ENCODE measurements around the gene FGF19. TPM values are rescaled to one million over a fixed set of nuclear protein-coding genes. Genes with fewer than 3 reads are reported as not detected.

FGF19 gene
- total RNA-seq, 1 donor from 2014 or later = not detected

DNA sequence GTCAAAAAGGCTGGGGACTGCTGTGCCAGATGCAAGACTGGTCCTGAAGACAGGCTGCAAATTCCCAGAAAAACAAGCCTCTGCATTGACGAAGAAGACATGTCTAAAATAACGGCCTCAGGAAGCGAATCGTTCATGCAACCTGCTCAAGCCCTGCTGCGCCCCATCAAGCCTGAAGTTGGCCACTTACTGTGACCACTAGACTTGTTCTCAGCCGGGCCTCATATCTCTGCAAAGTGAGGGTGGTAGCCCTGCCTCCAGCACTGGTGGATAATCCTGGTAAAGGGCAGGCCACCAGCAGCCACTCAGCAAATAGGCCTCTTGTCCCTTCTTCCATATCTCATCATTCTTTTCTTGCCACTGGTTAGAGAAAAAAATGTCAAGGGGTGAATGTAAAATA lies 40.5 kb downstream of the FGF19 start:
- H3K27me3 ChIP-seq (ENCODE audit: low read depth) = no peaks in the 10 kb centered on the region
- H3K9me3 ChIP-seq (replicated peaks) = no peaks in the 10 kb centered on the region
- no peak overlapping the region for H3K27ac ChIP-seq (replicated peaks)
- DNase-seq = no peak
- H3K4me3 ChIP-seq = no peak overlapping the region
- H3K36me3 ChIP-seq = peaks cover 59% of the 10 kb centered on the region
- intact Hi-C loops (cut with micrococcal nuclease) = no loop called here
- H3K4me1 ChIP-seq = peaks cover 6% of the 10 kb centered on the region
- TF ChIP-seq, protein P1, sequence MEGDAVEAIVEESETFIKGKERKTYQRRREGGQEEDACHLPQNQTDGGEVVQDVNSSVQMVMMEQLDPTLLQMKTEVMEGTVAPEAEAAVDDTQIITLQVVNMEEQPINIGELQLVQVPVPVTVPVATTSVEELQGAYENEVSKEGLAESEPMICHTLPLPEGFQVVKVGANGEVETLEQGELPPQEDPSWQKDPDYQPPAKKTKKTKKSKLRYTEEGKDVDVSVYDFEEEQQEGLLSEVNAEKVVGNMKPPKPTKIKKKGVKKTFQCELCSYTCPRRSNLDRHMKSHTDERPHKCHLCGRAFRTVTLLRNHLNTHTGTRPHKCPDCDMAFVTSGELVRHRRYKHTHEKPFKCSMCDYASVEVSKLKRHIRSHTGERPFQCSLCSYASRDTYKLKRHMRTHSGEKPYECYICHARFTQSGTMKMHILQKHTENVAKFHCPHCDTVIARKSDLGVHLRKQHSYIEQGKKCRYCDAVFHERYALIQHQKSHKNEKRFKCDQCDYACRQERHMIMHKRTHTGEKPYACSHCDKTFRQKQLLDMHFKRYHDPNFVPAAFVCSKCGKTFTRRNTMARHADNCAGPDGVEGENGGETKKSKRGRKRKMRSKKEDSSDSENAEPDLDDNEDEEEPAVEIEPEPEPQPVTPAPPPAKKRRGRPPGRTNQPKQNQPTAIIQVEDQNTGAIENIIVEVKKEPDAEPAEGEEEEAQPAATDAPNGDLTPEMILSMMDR (IDR thresholded peaks at IDR 0.05; ENCODE audit: borderline replicate concordance) = no peak

DNA sequence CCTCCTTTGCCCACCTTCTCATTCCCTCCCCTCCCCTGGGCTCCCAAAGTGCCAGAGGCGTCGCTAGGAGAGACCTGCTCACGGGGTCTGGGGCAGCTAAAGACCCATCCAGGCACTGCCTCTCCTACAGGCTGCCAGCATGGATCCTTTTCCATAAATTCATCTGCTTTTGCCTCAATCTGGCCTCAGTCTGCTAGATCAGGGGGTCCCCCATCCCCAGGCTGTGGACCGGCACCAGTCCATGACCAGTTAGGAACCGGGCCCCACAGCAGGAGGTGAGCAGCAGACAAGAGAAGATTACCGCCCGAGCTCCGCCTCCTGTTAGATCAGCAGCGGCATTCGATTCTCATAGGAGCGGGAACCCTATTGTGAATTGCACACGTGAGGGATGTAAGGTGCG lies 41.0 kb downstream of the FGF19 start:
- Histone ChIP-seq H3K36me3 (peaks cover 54% of the 10 kb centered on the region), H3K9me3 (replicated peaks) (no peaks in the 10 kb centered on the region), H3K27ac (replicated peaks) (no peak overlapping the region), H3K27me3 (ENCODE audit: low read depth) (no peaks in the 10 kb centered on the region), H3K4me3 (no peak overlapping the region), H3K4me1 (peaks cover 6% of the 10 kb centered on the region)
- TF ChIP-seq, protein P1 (IDR thresholded peaks at IDR 0.05; ENCODE audit: borderline replicate concordance) = no peak
- intact Hi-C loops (cut with micrococcal nuclease) = no loop called here
- no peak for DNase-seq

DNA sequence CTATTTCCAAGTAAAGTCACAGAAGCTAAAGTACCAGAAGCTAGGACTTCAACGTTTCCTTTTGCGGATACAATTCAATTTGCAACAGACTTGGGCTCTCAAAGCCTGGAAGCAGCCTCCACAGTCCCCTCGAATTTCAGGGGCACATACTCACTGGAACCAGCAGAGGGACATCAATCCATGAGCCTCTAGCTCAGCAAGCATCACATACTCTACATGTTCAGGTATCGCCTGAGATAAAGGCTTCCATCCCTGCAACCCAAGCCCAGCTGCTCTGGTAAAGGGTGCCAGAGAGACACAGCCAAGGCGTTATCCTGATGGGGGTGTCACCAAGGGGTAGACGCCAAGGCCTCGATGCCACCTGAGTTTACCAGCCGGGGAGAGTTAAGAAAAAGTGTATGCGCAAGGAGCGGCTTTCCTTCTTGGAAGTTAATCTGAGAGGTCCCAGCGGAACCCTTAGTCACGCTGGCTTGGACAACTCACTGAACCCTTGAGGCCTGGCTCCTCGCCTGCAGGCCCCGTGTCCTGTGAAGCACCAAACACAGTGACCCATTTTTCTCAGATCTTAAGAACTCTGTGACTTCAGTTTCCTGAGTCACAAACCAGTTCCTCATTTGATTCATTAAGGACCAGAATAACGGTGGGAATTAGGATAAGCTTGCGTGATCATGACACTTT lies 41.7 kb downstream of the FGF19 start:
- Histone ChIP-seq H3K27me3 (ENCODE audit: low read depth) (no peaks in the 10 kb centered on the region), H3K4me3 (no peak overlapping the region), H3K36me3 (peaks cover 48% of the 10 kb centered on the region), H3K9me3 (replicated peaks) (no peaks in the 10 kb centered on the region), H3K4me1 (peaks cover 6% of the 10 kb centered on the region), H3K27ac (replicated peaks) (no peak overlapping the region)
- DNase-seq = no peak
- intact Hi-C loops (cut with micrococcal nuclease) = no loop called here
- TF ChIP-seq, protein P1 (IDR thresholded peaks at IDR 0.05; ENCODE audit: borderline replicate concordance) = no peak

DNA sequence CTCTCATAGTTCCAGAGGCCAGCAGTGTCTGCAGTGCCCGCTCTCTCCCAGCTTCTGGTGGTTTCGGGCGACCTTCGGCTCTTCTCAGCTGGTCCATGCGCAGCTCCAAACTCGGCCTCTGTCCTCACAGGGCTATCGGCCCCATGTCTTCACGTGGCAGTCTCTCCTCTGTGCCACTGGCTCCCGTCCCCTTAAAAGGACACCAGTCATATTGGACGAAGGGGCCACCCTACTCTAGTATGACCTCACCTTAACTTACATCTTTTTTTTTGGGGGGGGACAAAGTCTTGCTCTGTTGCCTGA lies 42.5 kb downstream of the FGF19 start:
- intact Hi-C loops (cut with micrococcal nuclease) = no loop called here
- no peak overlapping the region for H3K4me3 ChIP-seq
- TF ChIP-seq, protein P1 (IDR thresholded peaks at IDR 0.05; ENCODE audit: borderline replicate concordance) = no peak
- no peak for DNase-seq
- no peaks in the 10 kb centered on the region for H3K27me3 ChIP-seq (ENCODE audit: low read depth)
- H3K27ac ChIP-seq (replicated peaks) = no peak overlapping the region
- peaks cover 6% of the 10 kb centered on the region for H3K4me1 ChIP-seq
- H3K36me3 ChIP-seq = peaks cover 40% of the 10 kb centered on the region
- no peaks in the 10 kb centered on the region for H3K9me3 ChIP-seq (replicated peaks)

DNA sequence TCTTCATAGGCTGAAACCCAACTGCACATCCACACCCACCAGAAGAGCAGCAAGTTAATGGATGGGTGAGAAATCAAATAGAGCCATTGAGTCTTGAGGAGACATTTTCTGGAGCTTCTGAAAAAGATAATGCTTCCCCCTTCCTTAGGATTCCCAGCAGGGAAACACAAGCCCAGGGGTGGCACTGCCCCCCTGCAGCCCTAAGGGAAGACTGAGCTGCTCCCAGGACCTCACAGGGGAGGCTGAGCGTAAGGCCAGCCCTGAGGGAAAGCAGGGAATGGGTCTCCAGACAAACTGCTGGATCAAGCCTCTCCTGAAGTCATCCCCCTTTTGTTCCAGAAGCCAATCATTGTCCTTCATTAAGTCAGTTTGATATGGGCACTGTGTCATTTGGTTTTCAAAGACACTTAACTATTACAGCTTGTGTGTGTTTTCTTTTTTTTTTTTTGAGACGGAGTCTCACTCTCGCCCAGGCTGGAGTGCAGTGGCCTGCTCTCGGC lies 43.8 kb downstream of the FGF19 start:
- H3K4me1 ChIP-seq = peaks cover 6% of the 10 kb centered on the region
- H3K9me3 ChIP-seq (replicated peaks) = no peaks in the 10 kb centered on the region
- TF ChIP-seq, protein P1 (IDR thresholded peaks at IDR 0.05; ENCODE audit: borderline replicate concordance) = no peak
- H3K27me3 ChIP-seq (ENCODE audit: low read depth) = no peaks in the 10 kb centered on the region
- H3K27ac ChIP-seq (replicated peaks) = no peak overlapping the region
- no peak overlapping the region for H3K4me3 ChIP-seq
- H3K36me3 ChIP-seq = peaks cover 28% of the 10 kb centered on the region
- intact Hi-C loops (cut with micrococcal nuclease) = no loop called here
- DNase-seq = no peak
